ENCODE data around the gene C1QTNF1. TPM values are rescaled to one million over a fixed set of nuclear protein-coding genes. Genes with fewer than 3 reads are reported as not detected.

C1QTNF1 gene
- total RNA-seq, 2 donors from 2014 or later = 10.4 to 12.1 TPM

DNA sequence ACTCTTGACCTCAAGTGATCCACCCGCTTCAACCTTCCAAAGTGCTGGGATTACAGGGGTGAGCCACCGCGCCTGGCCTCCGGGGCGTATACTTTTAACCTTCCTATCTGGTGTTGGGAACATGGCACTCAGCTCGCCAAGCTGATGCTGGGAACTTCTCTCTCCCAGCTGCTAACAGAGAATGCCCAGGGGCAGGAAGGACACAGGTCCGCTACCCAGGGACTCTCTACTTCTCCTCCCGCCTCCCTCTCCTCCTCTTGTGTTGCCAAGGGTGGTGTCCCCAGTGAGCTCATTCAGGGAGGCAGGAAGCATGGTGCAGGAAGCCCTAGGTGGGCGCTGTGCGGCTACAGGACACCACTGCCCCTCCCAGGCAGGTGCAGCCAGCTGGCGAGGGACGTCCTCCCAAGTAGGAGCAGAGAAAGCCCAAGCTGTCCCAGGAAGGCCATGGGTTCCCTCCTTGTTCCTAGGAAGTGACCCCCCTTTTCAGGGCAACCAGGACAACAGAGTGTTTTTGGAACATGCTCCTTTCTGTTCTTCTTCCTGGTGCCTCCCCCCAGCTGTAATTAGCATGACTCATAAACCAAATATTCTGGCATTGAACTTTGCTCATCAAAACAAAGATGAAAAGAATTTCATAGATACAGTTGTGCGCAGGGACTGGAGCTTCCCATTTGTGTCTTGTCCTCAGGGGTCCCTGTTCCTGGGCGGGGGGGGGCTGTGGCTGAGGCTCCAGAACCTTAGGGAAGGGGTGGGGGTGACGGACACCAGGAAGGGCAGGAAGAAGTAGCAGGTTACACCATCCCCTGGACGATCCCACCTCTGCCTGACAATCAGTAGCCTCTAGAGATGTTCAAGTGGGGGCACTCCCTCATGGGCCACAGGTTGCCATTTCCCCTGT is 2.7 kb downstream of the C1QTNF1 start:
- intact Hi-C loops (cut with DNase I) = no loop called here
- Histone ChIP-seq H3K9me3 (no peaks in the 10 kb centered on the region), H3K27ac (peak overlapping the region; percentile 61), H3K27me3 (no peaks in the 10 kb centered on the region), H3K4me1 (peaks cover 34% of the 10 kb centered on the region), H3K4me3 (no peak overlapping the region), H3K9ac (ENCODE audit: low read depth in 2 of 2, low read length in 2 of 2) (peak overlapping the region in 1 of 2 donors; percentile 73), H3K36me3 (no peaks in the 10 kb centered on the region)
- TF ChIP-seq, protein P1, sequence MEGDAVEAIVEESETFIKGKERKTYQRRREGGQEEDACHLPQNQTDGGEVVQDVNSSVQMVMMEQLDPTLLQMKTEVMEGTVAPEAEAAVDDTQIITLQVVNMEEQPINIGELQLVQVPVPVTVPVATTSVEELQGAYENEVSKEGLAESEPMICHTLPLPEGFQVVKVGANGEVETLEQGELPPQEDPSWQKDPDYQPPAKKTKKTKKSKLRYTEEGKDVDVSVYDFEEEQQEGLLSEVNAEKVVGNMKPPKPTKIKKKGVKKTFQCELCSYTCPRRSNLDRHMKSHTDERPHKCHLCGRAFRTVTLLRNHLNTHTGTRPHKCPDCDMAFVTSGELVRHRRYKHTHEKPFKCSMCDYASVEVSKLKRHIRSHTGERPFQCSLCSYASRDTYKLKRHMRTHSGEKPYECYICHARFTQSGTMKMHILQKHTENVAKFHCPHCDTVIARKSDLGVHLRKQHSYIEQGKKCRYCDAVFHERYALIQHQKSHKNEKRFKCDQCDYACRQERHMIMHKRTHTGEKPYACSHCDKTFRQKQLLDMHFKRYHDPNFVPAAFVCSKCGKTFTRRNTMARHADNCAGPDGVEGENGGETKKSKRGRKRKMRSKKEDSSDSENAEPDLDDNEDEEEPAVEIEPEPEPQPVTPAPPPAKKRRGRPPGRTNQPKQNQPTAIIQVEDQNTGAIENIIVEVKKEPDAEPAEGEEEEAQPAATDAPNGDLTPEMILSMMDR (IDR thresholded peaks at IDR 0.05) = no peak
- DNase-seq = peak; percentile 65

DNA sequence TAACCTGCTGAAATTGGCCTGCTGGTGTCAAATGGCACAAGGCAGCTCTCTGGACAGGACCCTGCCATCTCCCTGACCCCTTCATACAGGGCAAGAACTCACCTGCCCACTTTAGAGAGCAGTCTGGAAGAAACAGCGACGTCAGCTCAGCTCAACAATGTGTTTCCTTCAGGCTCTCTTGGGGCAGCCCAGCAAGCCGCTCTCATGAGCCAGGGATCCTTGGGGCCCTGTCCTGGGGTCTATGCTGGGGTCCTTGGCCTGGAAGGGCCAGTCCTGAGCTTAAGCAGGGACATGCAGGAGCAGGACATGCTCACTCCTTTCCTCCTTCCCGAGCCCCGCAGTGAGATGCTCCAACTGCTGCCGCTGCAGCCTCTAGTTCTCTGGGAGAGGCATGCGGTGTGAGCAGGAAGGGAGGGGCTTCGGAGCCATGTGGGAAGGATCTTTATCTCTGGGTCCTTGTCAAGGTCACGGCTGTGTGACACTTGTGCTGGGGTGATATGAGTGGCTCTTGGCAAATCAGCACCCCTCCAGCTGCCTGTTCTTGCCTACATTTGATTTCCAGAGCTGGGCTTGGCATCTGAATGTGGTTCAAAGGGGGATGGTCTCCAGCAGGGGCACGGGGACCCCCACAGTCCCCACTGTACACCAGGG is 3.4 kb downstream of the C1QTNF1 start:
- Histone ChIP-seq H3K36me3 (no peaks in the 10 kb centered on the region), H3K9ac (ENCODE audit: low read depth in 2 of 2, low read length in 2 of 2) (peak overlapping the region in 1 of 2 donors; percentile 73), H3K4me1 (peaks cover 31% of the 10 kb centered on the region), H3K4me3 (no peak overlapping the region), H3K27me3 (no peaks in the 10 kb centered on the region), H3K27ac (no peak overlapping the region), H3K9me3 (no peaks in the 10 kb centered on the region)
- DNase-seq = no peak
- TF ChIP-seq, protein P1 (IDR thresholded peaks at IDR 0.05) = no peak
- intact Hi-C loops (cut with DNase I) = no loop called here

DNA sequence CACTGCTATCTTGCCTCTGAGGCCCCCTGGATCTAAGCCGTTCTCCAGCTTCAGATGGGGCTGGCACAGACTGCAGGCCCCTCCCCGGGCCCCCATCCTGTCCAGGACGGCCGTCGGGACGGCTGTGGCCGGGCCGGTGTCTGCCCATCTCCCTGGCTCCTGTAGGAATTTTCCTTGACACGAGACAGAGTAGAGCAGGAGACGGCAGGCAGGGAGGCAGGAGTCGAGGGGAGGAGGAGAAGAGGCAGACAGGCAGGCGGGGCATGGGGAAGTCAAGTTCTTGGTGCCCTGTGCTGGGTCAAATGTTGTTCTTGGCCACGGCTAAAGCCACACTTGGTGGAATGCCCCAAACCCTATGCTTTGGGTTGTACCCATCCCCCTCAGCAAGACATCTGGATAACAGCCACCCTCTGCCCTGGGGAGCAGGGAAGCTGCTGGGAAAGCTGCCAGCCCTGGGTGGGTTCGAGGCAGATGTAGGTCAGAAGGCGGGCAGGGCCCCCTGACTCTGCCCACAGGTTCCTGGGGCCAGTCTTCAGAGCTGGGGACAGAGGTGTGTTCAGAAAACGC is 4.0 kb downstream of the C1QTNF1 start:
- Histone ChIP-seq H3K27me3 (no peaks in the 10 kb centered on the region), H3K9me3 (no peaks in the 10 kb centered on the region), H3K9ac (ENCODE audit: low read depth in 2 of 2, low read length in 2 of 2) (peak overlapping the region; percentile 8 to 73), H3K36me3 (no peaks in the 10 kb centered on the region), H3K27ac (no peak overlapping the region), H3K4me3 (no peak overlapping the region), H3K4me1 (peaks cover 27% of the 10 kb centered on the region)
- DNase-seq = no peak
- intact Hi-C loops (cut with DNase I) = no loop called here
- TF ChIP-seq, protein P1 (IDR thresholded peaks at IDR 0.05) = no peak

DNA sequence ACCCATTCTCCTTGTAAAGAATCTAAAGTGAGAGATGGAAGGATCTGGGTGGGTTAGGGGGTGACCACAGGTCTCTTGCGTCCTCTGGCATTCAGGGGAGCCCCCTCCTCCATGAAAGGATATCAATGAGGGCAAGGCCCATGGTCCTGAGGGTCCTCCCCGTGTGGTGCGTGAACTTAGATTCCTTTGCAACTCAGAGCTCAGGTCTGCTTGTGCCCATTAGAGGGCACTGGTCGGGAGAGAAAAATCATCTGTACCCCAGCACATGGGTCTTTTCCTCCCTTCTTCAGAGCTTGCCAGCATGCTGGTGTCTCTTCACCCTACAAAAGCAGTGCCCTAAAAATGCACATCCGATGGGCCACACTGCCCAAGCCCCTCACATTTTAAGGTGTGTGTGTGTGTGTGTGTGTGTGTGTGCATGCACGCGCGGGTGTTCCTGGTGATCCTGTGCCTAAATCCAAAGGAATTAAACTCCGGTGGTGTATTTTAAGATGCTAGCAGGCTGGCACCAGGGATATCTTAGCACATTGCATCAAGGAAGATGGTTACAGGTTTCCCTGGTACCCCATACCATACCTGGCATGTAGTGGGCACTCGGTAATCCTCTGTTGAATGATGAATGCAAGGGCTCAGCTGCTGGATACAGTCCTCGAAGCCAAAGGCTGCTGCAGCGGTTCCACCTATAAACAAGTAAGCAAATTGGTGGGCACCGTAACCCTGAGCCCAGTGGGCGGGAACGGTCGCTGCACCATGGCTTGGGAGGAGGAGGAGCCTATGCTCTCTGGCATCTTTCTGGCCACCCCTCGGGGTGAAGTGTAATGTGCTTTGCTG is 4.7 kb downstream of the C1QTNF1 start:
- Histone ChIP-seq H3K4me1 (peaks cover 27% of the 10 kb centered on the region), H3K9ac (ENCODE audit: low read depth in 2 of 2, low read length in 2 of 2) (peak overlapping the region; percentile 8 to 73), H3K27ac (no peak overlapping the region)

More for the DNA sequence above, 4.7 kb downstream of the C1QTNF1 start:
- intact Hi-C loops (cut with DNase I) = no loop called here
- Histone ChIP-seq H3K4me3 (no peak overlapping the region), H3K27me3 (no peaks in the 10 kb centered on the region), H3K36me3 (no peaks in the 10 kb centered on the region), H3K9me3 (no peaks in the 10 kb centered on the region)
- no peak for DNase-seq
- TF ChIP-seq, protein P1 (IDR thresholded peaks at IDR 0.05) = no peak
